RWPE2 (cell line): Measurements from ENCODE around the gene RASL10B.

Experiments
- ATAC-seq: fragments of 200-7000 bp; cut with Tn5 transposase; 3 replicates; pipeline ENCODE4 v1.9.1; 2021; ENCODE audit warnings: low read depth
- DNase-seq: peaks from one replicate; pipeline ENCODE4 v3.0.0-alpha.2; 2020; ENCODE audit warnings: low spot score
- H3K27ac ChIP-seq: fragments of 450-650 bp; 2 replicates; pipeline ENCODE4 v1.5.1; 2017; ENCODE audit warnings: mild to moderate bottlenecking; ENCODE audit not compliant: poor library complexity, severe bottlenecking
- H3K27me3 ChIP-seq: fragments of 250-450 bp; sonication (Bioruptor Pico); 2 replicates; pipeline ENCODE4 v1.5.1; 2021; ENCODE audit warnings: mild to moderate bottlenecking, moderate library complexity; ENCODE audit not compliant: insufficient read depth, poor library complexity, severe bottlenecking
- H3K36me3 ChIP-seq: fragments of 250-450 bp; sonication (Bioruptor Pico); 2 replicates; pipeline ENCODE4 v1.5.1; 2020; ENCODE audit warnings: low read depth, mild to moderate bottlenecking, moderate library complexity
- H3K4me1 ChIP-seq: fragments of 250-450 bp; sonication (Bioruptor Pico); 2 replicates; pipeline ENCODE4 v1.5.1; 2021; ENCODE audit warnings: mild to moderate bottlenecking, moderate library complexity; ENCODE audit not compliant: insufficient read depth, poor library complexity, severe bottlenecking
- H3K4me3 ChIP-seq: fragments of 250-450 bp; sonication (Bioruptor Pico); 2 replicates; pipeline ENCODE4 v1.5.1; 2021; ENCODE audit warnings: mild to moderate bottlenecking, moderate library complexity; ENCODE audit not compliant: severe bottlenecking
- H3K9me3 ChIP-seq: fragments of 250-450 bp; sonication (Bioruptor Pico); 2 replicates; pipeline ENCODE4 v1.5.1; 2021; ENCODE audit warnings: mild to moderate bottlenecking, moderate library complexity; ENCODE audit not compliant: severe bottlenecking
- TF ChIP-seq, protein P1 (sequence below): fragments of 450-650 bp; IDR thresholded peaks from one replicate; pipeline ENCODE4 v1.5.1; 2017; ENCODE audit warnings: mild to moderate bottlenecking, moderate library complexity; ENCODE audit not compliant: poor library complexity, severe bottlenecking

Gene RASL10B

DNA sequence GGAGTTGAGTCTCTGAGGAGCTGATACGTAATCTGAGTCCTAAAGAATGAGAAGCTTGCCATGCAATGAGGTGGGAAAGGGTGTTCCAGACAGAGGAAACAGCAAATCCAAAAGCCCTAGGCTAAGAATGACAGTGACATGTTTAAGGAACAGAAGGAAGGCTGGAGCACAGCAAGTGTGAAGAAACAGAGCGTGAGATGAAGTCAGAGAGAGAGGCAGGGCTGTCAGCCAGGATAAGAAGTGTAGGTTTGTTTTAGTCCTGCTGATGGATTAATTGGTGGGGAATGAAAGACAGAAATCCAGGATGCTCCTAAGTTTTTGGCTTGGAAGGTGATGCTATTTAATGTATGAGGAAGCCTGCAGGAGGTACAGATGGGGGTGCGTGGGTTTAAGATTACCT lies 49.5 kb downstream of the RASL10B start:
- TF ChIP-seq, protein P1, sequence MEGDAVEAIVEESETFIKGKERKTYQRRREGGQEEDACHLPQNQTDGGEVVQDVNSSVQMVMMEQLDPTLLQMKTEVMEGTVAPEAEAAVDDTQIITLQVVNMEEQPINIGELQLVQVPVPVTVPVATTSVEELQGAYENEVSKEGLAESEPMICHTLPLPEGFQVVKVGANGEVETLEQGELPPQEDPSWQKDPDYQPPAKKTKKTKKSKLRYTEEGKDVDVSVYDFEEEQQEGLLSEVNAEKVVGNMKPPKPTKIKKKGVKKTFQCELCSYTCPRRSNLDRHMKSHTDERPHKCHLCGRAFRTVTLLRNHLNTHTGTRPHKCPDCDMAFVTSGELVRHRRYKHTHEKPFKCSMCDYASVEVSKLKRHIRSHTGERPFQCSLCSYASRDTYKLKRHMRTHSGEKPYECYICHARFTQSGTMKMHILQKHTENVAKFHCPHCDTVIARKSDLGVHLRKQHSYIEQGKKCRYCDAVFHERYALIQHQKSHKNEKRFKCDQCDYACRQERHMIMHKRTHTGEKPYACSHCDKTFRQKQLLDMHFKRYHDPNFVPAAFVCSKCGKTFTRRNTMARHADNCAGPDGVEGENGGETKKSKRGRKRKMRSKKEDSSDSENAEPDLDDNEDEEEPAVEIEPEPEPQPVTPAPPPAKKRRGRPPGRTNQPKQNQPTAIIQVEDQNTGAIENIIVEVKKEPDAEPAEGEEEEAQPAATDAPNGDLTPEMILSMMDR: no peak
- no peak overlapping the region for H3K27ac ChIP-seq
- DNase-seq (no peak), ATAC-seq (no peak)
- H3K36me3 ChIP-seq: peaks cover 23% of the 10 kb centered on the region
- no peaks in the 10 kb centered on the region for H3K9me3 ChIP-seq
- no peak overlapping the region for H3K4me3 ChIP-seq
- H3K27me3 ChIP-seq: no peaks in the 10 kb centered on the region
- H3K4me1 ChIP-seq: peaks cover 54% of the 10 kb centered on the region

- DNase-seq (peak; percentile 93), ATAC-seq (peak; percentile 75)
- H3K27me3 ChIP-seq: no peaks in the 10 kb centered on the region
- H3K27ac ChIP-seq: peak overlapping the region; percentile 91
- H3K4me1 ChIP-seq: peaks cover 66% of the 10 kb centered on the region
- peaks cover 8% of the 10 kb centered on the region; the same call in 1 of the 2 replicates for H3K36me3 ChIP-seq
- TF ChIP-seq, protein P1: no peak
- no peak overlapping the region for H3K4me3 ChIP-seq
- no peaks in the 10 kb centered on the region for H3K9me3 ChIP-seq
Measured at GRCh38 chr17:35784895-35785294, 53.5 kb downstream of the RASL10B start.

GRCh38 chr17:35786941-35787432 lies 55.5 kb downstream of the RASL10B start:
- no peaks in the 10 kb centered on the region for H3K27me3 ChIP-seq
- peaks cover 3% of the 10 kb centered on the region; the same call in 1 of the 2 replicates for H3K36me3 ChIP-seq
- no peaks in the 10 kb centered on the region for H3K9me3 ChIP-seq
- ATAC-seq (no peak), DNase-seq (no peak)
- peak overlapping the region; percentile 91 for H3K27ac ChIP-seq
- peaks cover 77% of the 10 kb centered on the region for H3K4me1 ChIP-seq
- H3K4me3 ChIP-seq: no peak overlapping the region
- TF ChIP-seq, protein P1: no peak

GRCh38 chr17:35788477-35789368 lies 57.3 kb downstream of the RASL10B start:
- Histone ChIP-seq H3K27me3 (no peaks in the 10 kb centered on the region), H3K9me3 (no peaks in the 10 kb centered on the region), H3K4me1 (peaks cover 71% of the 10 kb centered on the region), H3K4me3 (no peak overlapping the region), H3K27ac (peak overlapping the region; percentile 91), H3K36me3 (no peaks in the 10 kb centered on the region)
- ATAC-seq (peak; percentile 76), DNase-seq (no peak)
- TF ChIP-seq, protein P1: no peak

DNA sequence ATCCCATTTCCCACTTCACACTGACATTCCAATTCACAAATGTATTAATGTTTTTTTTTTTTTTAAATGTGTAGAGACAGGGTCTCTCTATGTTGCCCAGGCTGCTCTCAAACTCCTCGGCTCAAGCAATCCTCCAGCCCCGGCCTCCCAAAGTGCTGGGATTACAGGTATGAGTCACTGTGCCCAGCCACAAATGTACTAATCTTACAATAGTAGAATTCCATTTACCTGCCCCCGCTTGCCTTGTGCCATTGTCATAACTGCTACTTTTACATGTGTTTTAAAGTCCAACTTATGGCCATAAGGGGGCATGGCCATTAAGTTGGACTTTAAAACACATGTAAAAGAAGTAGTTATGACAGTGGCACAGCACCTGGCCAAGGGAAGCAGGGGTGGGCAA lies 59.4 kb downstream of the RASL10B start:
- TF ChIP-seq, protein P1: no peak
- ATAC-seq (no peak), DNase-seq (no peak)
- Histone ChIP-seq H3K4me1 (peaks cover 52% of the 10 kb centered on the region), H3K27ac (peak overlapping the region; percentile 91), H3K27me3 (no peaks in the 10 kb centered on the region), H3K36me3 (no peaks in the 10 kb centered on the region), H3K9me3 (no peaks in the 10 kb centered on the region), H3K4me3 (no peak overlapping the region)
